NCI-H526 (cell line): Measurements from ENCODE around the gene SMOC1.

Experiments
- DNase-seq, 2 experiments: peaks; one replicate each; lab custom pipeline; 2025; lab: John Stamatoyannopoulos, UW

SMOC1 gene

DNA sequence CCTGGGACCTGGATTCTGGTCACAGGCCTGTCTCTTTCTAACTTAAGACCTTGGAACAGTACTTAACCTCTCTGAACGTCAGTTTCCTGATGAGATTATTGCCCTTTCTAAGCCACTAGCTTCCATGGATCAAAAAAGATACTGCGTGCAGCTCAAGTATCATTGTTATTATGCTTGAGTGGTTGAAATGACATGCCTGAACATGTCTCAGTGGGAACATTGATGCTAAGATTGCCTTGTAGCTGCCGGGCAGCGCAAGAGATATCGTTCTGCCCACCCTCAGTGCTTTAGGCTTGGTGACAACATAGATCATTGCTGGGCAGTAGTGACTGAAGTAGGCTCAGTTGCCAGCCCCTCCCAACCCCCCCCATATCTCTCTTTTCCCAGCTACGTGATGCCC, 131.9 kb downstream of the SMOC1 start:
- peak; percentile 58 to 72 for DNase-seq

DNA sequence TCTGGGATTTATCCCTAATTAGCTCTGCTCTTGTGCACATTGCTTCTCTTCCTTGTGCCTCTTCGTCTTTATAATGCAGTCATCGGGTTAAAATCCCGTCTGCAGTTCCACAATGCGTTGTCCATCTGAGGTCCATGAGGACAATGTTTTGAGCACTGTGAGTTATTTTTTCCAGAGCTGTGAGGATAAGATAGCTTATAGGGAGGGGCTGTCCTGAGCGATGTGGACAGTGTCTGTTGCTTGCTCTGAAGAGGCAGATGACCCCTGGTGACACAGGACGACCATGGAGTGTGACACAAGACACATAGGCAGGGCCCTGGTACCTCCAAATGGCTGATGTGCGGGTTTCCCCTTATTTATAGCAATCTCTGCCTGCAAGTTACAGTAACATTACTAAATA, 132.5 kb downstream of the SMOC1 start:
- no peak for DNase-seq

DNA sequence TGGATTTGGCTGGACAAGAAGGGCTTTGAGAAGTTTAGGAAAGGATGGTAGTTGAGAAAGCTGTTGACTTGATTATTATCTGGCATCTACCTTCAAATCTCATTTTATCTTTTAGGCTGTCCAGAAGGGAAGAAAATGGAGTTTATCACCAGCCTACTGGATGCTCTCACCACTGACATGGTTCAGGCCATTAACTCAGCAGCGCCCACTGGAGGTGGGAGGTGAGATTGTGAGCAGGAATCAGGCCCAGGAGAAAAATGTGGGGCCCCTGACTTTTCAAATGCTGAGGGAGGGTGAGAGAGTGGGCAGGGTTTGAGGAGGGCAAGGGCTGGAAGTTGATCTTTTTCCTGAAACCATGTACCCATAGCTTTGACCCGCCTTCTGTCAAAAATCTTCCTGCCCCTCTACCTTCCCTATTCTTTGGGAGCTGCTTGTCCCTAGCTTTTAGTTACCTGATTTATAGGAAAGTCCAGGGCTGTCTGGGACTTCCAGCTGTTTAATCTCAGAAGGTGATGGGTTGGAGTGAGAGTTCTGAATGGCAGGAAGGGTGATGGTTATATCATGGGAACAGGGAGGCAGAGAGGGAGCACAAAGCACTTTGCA, 134.2 kb downstream of the SMOC1 start:
- peak in 1 of 2 experiments; percentile 43 for DNase-seq

DNA sequence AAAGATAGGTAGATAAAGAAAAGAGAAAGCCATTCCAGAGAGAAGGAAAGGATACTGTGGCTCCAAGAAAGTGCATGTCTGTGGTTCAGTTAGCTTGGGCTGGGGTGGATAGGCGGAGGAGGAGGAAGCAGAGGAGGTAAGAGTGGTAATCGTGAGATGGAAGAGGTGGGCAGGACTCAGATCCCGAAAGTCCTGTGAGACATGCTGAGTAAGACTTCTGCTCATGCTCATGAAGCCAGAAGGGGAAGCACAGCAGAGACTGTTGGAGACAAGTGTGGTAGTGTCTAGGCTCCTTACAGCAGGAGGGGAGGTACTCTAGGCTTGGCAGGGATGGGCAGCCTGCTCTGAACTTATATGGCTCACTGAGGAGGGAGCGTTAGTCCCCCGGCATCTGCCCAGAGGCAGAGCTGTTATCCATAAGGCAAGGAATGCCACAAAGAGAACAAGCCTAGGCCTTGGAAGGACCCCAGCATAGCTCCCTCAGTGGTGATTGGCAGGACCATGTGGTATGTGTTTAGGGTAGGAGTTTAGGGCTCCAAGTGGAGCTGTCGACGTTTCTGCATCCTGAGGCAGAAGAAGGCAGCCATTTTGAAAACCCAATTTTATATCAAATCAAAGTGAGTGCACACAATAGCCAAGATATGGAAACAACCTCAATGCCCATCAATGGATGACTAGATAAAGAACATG, 135.3 kb downstream of the SMOC1 start:
- DNase-seq, result no peak

DNA sequence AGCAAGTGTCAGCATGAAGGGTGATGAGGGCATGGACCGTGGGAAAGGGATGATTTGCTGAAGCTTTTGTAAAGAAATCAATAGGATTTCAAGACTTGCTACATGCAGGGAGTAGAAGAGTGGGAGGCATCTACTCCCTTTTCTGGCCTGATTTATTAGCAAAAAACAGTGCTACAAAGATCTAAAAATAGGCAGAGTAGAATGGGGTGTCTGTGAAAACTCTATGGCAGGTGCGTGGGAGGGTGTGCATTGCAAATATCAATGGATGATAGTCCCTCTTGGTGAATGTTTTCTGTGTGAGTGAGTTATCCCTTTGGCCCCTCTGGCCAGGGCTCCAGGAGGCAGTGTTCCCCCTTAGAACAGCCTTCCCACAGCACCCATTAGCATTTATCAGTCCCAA, 139.0 kb downstream of the SMOC1 start:
- DNase-seq, result no peak

DNA sequence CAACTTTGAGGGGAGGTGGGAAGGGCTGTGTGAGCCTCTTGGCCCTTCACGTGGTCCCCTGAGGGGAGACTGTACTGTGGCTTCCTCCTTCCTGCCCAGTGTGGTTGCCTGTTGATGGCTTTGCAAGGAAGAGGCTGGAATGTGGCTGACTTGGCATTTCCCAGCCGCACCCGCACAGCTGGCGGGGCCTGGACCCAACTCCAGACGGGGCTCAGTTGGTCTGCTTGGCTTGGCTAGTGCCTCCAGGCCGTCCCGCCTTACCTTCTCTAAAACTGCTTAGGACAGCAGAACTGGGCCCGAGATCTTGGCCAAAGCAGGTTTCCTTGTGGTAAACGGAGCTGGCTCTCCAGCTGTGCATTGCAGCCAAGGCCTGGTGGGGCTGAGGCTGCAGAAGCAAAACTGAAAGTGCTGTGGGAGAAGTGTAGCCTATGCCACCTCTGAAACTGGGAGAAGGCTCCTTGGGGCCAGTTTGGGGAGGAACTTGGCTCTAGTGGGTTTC, 139.5 kb downstream of the SMOC1 start:
- no peak for DNase-seq

DNA sequence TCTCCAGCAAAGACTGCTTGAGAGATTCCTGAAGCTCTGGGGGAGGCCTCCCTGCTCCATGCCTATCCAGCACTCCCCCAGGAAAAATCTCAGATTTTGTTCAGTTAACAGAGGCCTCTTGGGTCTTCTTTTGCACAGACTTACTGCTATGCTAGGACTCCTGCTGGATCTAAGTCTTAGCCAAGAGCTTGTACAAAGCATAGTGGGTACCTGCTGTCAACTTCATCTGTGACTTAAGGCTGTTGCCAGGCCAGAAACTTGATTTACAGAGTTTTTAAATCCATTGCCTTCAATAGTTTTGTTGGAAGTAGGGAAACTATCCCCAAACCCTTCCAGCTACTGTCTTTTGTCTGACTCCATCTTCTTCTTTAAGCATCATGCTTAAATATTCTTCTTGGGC, 140.5 kb downstream of the SMOC1 start:
- DNase-seq, result no peak

DNA sequence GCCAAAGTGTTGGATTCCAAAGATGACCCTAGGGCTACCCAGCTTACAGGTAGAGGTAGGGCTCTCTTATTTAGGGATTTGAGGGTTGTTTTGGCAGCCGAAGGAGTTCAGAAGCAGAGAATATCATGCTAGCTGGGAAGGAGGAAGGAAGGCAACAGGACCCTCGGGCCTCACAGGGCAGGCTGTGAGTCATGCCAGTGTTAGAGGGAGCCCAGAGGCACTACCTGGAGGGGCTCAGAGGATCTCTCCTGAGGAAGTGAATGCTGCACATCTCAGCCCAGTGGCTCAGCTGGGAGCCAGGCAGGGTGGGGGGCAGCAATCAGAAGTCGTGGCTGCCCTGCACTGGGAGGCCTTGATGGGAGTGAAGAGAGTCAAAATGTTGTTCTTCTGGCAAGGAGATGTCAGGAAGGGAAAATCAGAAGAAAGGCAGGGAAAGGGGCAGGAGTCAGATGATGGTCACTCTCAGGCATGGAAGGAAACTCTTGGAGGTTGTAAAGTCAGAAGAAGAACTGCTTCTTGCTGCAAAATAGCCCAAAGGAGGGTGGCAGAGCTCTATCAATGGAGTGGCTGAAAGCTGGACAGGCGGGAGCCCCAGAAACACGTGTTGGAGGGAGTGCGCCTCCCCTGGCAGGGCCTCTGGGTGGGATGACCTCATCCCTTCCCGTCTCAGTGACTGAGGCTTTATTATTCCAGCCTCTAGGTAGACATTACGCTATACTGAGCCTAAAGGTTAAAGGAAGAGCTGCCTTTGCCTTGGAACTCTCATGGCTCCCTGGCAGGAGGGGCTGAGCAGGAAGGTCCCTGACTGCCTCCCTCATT, 141.3 kb downstream of the SMOC1 start:
- no peak for DNase-seq

DNA sequence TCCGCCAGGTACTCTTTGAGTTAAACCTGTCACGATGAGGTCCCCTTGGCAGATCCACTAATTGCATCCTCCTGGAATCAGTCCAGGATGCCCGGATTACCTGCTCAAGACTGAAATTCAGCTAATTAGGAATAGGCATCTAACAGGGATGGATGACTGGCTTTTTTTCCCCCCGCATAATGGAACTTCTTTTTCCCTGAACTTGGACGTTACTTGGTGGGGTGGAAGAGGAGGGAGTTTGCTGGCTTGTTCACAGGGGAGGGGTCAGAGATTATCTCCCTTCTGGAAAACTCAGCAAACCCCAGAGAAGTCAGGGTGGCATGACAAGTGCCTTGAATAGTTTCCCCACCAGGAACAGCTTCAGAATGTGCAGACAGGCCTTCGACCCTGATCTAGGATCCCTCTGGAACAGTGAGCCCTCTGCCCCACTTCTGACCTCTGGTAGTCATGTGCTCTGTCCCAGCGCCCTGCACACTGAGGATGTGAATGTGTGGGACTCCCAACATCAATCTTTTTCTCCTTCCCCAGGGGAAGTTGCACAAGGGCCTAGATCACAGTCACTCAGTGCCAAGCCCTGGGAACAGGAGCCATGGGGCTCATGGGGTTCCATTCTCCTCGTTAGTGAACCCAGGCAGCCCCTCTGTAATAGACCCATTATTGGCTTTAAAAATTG, 142.5 kb downstream of the SMOC1 start:
- DNase-seq, result no peak

DNA sequence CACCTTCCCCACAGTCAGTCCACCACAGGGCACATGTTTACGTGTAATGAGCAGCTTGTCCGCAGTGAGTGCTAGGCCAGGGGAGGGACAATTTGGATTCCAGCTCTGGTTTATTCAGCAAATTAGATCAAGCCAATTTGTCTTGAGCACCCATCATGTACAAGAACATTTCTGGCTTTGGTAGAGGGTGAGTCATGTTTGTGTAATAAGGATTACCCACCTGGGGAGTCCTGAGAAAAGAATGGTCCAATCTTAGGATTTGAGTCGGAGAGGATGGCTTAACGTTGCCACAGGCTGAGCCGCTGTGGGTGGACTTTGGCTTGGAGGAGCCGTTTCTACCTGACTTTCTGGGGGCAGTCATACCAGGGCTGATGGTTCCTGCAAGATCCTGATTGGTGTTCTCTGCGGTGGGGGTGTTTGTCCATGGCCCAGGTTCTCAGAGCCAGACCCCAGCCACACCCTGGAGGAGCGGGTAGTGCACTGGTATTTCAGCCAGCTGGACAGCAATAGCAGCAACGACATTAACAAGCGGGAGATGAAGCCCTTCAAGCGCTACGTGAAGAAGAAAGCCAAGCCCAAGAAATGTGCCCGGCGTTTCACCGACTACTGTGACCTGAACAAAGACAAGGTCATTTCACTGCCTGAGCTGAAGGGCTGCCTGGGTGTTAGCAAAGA, 143.7 kb downstream of the SMOC1 start:
- no peak for DNase-seq

DNA sequence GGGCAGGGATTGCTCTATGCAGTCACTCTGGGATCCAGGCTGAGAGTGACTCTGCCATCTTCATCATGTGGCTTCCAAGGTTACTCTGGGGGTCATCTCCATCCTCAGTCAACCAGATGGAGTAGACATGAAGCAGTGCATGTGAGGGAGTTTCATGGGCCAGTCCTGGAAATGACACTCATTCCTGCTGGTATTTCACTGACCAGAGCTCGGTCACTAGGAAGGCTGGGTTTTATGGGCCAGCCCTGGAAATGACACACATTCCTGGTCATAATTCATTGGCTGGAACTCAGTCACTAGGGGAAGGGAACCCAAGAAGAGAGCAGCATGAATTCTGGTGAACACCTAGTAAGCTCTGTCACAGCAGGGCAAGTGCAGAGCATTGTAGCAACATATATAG, 144.7 kb downstream of the SMOC1 start:
- DNase-seq, result no peak

DNA sequence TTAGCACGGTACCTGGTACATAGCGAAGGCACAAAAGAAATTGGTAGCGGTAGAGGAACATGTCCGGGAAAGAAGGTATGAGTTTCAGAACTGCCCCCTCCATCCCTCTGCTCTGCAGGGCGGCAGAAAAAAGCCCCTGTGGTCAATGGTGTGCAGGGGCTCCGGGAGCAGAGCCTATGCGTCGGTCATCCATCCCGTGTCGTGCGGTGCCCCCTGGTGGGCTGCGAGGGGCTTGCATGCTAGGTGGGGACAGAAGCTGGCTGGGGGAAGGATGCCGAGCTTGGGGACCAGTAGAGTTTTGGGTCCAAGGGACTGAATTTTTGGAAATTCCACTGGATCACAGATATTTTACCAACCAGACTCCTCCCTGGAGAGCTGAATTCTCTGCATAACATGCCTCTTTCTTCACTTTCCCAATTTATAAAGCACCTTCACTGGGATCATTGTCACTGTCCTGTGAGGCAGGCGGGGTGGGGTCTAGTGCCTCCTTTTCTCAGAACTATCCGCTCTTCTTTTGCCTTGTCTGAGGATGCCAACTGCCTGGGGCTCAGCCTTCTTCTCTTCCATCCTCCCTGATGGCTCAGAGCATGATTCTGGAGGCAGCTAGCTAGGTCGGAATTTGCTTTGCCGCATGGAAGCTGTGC, 148.7 kb downstream of the SMOC1 start:
- DNase-seq, result peak in 1 of 2 experiments; percentile 78

DNA sequence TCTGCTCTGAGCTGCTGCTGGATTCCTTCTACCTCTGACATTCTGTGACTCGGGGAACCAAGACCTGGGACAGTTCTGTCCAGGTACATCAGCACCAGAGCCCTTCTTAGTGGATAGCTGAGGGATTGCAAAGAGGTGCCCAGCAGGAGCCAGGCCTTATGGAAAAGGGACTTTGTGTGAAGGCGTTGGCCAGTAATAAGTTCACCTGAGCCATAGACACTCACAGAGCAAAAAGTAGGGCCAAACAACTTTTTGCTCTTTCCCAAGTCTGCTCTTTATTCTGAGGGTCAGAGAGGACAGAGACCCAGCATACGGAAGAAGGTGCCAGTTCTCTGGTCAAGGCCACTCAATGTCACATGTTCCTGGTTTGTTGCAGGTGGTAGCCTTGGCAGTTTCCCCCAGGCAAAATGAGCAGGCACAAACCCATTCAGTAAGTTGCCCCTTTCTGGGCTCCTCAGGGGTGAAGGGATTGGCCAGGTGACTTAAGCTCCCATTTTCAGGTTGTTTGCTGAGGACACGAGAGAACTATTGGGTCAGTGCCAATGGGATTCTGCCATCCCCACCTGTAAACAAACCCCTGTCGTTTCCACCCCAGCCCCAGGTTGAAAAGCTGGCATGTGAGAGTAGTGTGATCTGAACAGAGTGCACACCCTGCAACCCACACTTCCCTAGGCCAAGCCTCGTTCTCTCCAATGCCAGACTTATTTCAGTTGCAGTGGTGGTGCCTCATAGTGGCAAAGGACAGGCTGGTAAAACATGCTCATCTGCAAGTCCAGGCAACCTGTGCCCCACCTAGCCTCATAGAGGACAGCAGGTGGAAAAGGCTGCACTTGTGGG, 150.3 kb downstream of the SMOC1 start:
- no peak for DNase-seq

DNA sequence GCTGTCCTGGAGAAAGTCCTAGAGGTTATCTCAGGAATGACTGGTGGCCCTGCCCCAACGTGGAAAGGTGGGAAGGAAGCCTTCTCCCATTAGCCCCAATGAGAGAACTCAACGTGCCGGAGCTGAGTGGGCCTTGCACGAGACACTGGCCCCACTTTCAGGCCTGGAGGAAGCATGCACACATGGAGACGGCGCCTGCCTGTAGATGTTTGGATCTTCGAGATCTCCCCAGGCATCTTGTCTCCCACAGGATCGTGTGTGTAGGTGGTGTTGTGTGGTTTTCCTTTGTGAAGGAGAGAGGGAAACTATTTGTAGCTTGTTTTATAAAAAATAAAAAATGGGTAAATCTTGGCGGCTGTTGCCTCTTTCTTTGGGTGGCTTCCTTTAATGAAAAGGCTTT, 152.8 kb downstream of the SMOC1 start:
- no peak for DNase-seq

DNA sequence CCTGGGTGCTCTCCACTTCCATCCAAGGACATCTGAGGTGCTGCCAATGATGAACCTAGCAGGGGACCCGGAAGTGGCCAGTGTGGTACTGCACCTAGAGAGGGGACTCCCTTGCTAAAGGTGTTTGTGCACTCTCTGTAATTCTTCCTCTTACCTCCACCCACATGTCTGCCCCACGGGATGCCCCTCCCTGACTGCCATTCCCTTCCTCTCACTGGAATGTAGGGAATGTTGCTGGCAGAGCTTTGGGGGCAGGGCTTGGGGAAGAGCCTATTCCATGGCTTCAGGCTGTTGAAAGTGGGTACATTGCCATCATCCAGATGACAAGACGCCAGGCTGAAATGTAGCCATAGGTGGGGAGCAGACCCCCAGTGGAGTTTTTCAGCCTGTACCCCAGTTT, 153.2 kb downstream of the SMOC1 start:
- DNase-seq, result no peak

DNA sequence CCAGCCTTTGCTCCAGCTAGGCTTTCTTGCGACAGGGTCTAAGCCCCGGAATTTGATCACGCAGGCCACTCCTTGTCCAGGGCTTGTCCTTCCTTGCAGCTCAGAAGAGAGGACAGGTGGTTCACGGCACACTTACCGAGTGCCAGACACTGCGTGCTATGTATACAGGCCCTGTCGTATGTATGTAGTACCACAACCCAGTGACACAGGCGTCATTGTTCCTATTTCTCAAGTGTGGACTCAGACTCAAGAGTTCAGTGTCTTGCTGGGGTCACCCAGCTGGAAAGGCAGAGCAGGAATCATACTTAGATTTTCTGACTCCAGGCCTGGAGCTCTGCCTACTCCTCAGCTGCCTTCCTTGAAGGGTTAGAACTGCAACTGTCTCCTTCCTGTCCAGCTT, 153.9 kb downstream of the SMOC1 start:
- no peak for DNase-seq

DNA sequence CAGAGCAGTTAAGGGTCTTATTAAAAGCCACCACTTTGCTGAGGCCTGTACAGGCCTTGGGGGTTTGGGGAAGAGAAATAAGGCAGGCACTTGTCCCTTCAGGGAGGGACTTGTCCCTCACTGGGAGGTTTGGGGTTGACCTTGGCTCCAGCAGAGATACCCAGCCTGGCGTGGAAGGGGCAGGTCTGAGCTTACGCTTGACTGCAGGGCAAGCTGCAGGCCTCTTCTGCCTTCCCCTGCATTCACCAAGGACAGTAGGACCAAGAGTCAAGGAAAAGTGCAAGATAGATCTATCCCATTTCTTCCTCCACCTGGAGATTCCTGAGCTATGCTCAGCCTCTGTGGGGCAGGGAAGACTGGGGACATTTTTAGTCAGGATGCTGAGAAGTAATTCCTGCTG, 154.3 kb downstream of the SMOC1 start:
- DNase-seq, result no peak

DNA sequence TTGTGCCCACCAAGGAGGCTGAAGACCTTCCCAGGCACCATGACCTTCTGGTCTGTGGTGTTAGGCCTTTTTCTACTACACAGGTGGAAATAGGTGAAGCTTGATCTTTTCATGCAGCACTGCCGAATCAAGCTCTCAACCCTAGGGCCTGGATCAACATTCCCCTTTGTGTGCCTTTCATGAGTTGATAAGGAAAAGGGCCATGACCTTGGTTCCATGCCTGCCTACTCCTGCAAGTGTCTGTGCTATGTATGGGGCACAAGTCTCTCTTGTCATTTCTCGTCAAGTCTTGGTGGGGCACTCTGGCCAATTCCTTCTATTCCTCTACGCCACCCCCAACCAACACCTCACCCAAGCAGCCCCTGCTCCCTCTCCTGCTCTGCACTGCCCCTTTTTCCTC, 155.0 kb downstream of the SMOC1 start:
- no peak for DNase-seq

DNA sequence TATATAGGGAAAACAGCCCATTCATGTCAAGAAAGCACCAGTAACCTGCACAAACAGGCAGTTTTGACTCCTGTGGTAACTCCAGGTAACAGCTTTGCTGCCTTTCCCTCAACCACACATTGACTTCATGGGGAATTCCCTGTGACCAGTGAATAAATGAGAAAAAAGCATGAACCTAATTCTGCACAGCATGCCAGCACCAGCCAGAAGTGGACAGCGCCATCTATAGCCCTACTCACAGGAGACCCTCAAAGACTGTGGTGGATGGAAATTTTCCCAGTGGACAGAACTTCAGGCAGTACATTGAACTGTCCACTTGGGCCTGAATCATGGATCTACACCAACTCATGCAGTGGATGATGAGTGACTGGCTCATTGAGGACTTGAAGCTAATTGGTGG, 157.4 kb downstream of the SMOC1 start:
- DNase-seq, result peak in 1 of 2 experiments; percentile 6

DNA sequence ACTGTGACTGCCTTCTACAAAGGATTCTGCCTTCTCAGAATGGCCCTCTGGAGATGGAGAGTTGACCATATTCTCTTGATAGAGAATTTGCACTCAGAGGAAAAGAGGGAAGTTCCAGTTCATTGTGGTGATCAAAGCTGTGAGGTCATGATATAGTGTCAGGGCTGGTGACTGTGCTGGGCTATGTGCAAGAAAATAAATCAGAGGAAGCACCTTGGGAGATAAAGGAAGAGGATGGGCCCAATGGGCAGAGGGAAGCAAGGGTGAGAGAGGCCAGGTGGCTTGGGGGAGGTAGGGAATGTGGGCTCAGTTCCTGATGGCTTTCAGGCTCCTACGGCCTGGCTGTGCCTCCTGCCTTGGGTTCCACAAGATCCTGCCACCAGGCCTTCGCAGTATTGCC, 163.8 kb downstream of the SMOC1 start:
- DNase-seq, result no peak
